GM18502 (cell line): Measurements from ENCODE around the gene HBQ1.
"Not testable (repeated sequence)": the region's sequence is repeated elsewhere in the genome, so short reads cannot be mapped to it uniquely, and the experiment has no call there.

Experiments
- ATAC-seq: cut with Tn5 transposase; IDR thresholded peaks from one replicate; pipeline ENCODE4 v1.9.1; 2021; ENCODE audit warnings: mild to moderate bottlenecking; ENCODE audit not compliant: unreplicated experiment, poor library complexity

HBQ1 gene

DNA sequence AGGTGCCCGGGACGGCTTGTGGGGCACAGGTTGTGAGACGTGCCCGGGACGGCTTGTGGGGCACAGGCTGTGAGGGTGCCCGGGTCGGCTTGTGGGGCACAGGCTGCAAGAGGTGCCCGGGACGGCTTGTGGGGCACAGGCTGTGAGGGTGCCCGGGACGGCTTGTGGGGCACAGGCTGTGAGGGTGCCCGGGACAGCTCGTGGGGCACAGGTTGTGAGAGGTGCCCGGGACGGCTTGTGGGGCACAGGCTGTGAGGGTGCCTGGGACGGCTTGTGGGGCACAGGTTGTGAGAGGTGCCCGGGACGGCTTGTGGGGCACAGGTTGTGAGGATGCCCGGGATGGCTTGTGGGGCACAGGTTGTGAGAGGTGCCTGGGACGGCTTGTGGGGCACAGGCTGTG is 20.0 kb upstream of the HBQ1 start:
- not testable (repeated sequence) for ATAC-seq

DNA sequence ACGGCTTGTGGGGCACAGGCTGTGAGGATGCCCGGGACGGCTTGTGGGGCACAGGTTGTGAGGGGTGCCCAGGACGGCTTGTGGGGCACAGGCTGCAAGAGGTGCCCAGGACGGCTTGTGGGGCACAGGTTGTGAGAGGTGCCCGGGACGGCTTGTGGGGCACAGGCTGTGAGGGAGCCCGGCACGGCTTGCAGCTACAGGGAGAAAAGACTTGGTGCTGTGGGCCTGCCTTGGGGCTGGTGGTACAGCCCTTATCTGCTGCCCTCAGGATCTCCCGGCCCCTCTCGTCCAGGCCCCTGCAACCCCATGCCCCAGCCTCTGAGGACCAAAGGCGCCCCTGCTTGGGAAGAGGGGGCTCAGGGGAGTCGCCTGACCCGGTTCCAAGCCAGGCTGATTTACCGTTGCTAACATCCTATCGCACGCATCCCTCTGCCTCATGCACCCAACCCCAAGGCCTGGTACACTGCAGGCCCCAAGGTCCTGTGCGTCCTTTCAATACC is 19.5 kb upstream of the HBQ1 start:
- no peak for ATAC-seq

- ATAC-seq, result no peak
Measured at GRCh38 chr16:162271-162991, 17.8 kb upstream of the HBQ1 start.

DNA sequence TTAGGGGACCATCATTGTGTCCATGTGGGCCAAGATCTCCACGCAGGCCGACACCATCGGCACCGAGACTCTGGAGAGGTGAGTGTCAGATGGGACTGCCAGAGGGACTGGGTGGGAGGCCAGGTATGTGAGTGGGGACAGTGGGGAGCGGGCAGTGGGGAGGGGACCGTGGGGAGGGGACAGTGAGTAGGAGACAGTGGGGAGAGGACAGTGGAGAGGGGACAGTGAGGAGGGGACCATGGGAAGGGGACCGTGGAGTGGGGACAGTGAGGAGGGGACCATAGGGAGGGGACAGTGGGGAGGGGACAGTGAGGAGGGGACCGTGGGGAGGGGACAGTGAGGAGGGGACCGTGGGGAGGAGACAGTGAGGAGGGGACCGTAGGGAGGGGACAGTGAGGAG is 17.1 kb upstream of the HBQ1 start:
- not testable (repeated sequence) for ATAC-seq

DNA sequence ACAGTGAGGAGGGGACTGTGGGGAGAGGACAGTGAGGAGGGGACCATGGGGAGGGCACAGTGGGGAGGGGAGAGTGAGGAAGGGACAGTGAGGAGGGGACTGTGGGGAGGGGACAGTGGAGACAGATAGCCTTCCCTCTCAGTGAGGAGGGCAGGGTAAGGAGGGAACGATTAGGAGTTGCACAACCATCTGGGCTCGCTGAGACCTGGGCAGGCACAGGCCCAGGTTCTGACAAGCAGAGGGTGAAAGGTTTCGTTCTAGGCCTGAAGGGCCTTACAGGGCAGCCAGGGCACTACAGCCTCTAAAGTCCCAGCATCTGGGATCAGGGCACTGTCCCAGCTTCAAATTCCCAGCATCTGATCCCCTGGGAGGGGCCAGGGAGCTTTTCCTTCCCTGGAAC is 16.6 kb upstream of the HBQ1 start:
- not testable (repeated sequence) for ATAC-seq

DNA sequence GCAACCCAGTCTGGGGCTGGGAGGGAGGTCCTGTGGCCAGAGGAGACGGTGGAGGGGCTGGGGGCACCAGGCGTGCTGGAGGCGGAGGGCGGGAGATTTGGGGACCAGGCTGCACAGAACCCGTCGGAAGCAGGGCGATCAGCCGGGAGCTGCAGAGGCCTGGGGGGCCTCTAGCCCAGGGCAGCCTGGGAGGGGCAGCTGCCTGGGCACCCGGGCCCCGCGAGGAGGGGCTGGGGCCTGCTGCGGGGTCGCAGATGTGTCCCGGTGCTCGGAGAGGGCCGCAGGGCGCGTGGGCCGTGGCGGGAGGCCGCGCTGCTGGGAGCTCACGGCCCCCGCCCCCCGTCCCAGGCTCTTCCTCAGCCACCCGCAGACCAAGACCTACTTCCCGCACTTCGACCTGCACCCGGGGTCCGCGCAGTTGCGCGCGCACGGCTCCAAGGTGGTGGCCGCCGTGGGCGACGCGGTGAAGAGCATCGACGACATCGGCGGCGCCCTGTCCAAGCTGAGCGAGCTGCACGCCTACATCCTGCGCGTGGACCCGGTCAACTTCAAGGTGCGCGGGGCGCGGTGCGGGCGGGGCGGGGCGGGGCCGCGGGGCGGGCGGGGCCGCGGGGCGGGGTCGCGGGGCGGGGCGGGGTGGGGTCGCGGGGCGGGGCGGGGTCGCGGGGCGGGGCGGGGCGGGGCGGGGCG is 16.0 kb upstream of the HBQ1 start:
- not testable (repeated sequence) for ATAC-seq

GRCh38 chr16:164827-165538 is 15.3 kb upstream of the HBQ1 start:
- no peak for ATAC-seq

- no peak for ATAC-seq
Measured at GRCh38 chr16:165539-166374, 14.5 kb upstream of the HBQ1 start, which contains the start of gene HBM. HBM (plus strand) TSS chr16:165978; CDS start chr16:165998, 20 bp downstream.

GRCh38 chr16:166375-167121 is 13.7 kb upstream of the HBQ1 start:
- ATAC-seq, result no peak

DNA sequence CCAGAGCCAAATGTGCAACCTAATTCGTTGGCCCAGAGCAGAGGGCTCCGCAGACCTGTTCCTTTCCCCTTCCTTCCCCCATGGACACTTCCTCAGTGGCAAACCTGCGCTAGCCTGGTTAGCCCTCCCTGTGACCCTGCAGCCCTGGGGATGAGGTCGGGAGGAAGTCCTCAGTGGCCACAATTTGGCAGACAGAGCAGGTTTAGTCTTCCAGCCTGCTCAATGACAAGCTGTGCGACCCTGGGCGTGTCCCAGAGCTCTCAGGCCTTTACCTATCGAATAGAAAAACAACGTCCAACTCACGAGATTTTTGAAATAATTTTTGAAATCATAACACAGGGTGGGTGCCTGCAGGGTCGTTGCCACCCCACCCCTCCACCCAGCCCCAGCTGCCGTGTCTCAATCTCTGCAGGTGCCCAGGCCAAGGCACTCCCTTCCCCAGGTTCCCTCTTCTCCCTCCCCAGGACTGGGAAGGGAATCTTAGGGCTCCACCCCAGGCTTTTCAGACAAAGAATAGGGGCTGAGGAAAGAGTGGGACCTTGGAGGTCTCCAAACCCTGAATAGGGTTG is 13.1 kb upstream of the HBQ1 start:
- no peak for ATAC-seq

DNA sequence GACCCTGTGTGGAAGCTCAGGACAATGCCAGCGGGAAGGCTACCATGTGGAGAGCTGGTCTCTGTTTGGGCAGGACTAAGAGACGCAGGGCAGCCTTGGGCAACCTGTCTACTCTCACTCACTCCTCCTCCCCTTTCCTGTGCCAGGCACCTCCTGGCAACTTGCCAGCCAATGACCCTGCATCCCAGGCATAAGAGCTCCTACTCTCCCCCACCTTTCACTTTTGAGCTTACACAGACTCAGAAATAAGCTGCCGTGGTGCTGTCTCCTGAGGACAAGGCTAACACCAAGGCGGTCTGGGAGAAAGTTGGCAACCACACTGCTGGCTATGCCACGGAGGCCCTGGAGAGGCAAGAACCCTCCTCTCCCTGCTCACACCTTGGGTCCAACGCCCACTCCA is 11.8 kb upstream of the HBQ1 start:
- ATAC-seq, result no peak

DNA sequence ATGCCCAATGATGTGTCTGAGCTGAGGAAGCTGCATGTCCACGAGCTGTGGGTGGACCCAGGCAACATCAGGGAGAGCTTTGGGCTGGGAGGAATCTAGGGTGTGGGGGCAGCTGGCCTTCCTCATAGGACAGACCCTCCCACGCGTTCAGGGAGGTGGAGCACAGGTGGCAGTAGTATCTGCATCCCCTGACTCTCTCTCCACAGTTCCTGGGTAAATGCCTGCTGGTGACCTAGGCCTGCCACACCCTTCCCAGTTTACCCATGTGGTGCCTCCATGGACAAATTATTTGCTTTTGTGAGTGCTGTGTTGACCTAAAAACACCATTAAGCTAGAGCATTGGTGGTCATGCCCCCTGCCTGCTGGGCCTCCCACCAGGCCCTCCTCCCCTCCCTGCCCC is 11.2 kb upstream of the HBQ1 start:
- no peak for ATAC-seq

DNA sequence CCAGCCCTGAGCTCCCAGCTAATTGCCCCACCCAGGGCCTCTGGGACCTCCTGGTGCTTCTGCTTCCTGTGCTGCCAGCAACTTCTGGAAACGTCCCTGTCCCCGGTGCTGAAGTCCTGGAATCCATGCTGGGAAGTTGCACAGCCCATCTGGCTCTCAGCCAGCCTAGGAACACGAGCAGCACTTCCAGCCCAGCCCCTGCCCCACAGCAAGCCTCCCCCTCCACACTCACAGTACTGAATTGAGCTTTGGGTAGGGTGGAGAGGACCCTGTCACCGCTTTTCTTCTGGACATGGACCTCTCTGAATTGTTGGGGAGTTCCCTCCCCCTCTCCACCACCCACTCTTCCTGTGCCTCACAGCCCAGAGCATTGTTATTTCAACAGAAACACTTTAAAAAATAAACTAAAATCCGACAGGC is 10.2 kb upstream of the HBQ1 start:
- not testable (repeated sequence) for ATAC-seq

DNA sequence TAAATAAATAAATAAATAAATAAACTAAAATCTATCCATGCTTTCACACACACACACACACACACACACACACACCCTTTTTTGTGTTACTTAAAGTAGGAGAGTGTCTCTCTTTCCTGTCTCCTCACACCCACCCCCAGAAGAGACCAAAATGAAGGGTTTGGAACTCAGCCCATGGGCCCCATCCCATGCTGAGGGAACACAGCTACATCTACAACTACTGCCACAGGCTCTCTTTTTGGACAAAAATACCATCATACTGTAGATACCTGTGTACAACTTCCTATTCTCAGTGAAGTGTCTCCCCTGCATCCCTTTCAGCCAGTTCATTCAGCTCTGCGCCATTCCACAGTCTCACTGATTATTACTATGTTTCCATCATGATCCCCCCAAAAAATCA is 9.5 kb upstream of the HBQ1 start:
- ATAC-seq, result no peak

DNA sequence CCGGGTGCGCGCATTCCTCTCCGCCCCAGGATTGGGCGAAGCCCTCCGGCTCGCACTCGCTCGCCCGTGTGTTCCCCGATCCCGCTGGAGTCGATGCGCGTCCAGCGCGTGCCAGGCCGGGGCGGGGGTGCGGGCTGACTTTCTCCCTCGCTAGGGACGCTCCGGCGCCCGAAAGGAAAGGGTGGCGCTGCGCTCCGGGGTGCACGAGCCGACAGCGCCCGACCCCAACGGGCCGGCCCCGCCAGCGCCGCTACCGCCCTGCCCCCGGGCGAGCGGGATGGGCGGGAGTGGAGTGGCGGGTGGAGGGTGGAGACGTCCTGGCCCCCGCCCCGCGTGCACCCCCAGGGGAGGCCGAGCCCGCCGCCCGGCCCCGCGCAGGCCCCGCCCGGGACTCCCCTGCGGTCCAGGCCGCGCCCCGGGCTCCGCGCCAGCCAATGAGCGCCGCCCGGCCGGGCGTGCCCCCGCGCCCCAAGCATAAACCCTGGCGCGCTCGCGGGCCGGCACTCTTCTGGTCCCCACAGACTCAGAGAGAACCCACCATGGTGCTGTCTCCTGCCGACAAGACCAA is 7.8 kb upstream of the HBQ1 start, which contains the start of gene HBA2:
Gene HBA2, plus strand, starts transcription at position 503 of the 568 bp plus-strand sequence. Its CDS starts 37 bp downstream, at position 540.
- ATAC-seq, result not testable (repeated sequence)

DNA sequence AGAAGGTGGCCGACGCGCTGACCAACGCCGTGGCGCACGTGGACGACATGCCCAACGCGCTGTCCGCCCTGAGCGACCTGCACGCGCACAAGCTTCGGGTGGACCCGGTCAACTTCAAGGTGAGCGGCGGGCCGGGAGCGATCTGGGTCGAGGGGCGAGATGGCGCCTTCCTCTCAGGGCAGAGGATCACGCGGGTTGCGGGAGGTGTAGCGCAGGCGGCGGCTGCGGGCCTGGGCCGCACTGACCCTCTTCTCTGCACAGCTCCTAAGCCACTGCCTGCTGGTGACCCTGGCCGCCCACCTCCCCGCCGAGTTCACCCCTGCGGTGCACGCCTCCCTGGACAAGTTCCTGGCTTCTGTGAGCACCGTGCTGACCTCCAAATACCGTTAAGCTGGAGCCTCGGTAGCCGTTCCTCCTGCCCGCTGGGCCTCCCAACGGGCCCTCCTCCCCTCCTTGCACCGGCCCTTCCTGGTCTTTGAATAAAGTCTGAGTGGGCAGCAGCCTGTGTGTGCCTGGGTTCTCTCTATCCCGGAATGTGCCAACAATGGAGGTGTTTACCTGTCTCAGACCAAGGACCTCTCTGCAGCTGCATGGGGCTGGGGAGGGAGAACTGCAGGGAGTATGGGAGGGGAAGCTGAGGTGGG is 6.9 kb upstream of the HBQ1 start:
- not testable (repeated sequence) for ATAC-seq

DNA sequence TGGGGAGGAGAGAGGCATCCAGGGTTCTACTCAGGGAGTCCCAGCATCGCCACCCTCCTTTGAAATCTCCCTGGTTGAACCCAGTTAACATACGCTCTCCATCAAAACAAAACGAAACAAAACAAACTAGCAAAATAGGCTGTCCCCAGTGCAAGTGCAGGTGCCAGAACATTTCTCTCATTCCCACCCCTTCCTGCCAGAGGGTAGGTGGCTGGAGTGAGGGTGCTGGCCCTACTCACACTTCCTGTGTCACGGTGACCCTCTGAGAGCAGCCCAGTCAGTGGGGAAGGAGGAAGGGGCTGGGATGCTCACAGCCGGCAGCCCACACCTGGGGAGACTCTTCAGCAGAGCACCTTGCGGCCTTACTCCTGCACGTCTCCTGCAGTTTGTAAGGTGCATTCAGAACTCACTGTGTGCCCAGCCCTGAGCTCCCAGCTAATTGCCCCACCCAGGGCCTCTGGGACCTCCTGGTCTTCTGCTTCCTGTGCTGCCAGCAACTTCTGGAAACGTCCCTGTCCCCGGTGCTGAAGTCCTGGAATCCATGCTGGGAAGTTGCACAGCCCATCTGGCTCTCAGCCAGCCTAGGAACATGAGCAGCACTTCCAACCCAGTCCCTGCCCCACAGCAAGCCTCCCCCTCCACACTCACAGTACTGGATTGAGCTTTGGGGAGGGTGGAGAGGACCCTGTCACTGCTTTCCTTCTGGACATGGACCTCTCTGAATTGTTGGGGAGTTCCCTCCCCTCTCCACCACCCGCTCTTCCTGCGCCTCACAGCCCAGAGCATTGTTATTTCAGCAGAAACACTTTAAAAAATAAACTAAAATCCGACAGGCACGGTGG is 6.1 kb upstream of the HBQ1 start:
- not testable (repeated sequence) for ATAC-seq
